H1 (cell line): ENCODE data around the gene EOLA1. TPM values are rescaled to one million over a fixed set of nuclear protein-coding genes. Genes with fewer than 3 reads are reported as not detected.

Source experiments
- CHD2 ChIP-seq: IDR thresholded peaks from 2 replicates; pipeline ENCODE4 v1.6.1; 2012; ENCODE audit warnings: low read length, improper control_type of control experiment
- SIRT6 ChIP-seq: IDR thresholded peaks from one replicate; pipeline ENCODE4 v1.7.1; 2012; ENCODE audit warnings: low read length, inconsistent platforms
- SIX5 ChIP-seq: IDR thresholded peaks from 2 replicates; pipeline ENCODE4 v1.6.1; 2011; ENCODE audit warnings: mild to moderate bottlenecking, low read depth, low read length
- polyA plus RNA-seq, 7 experiments: library from polyadenylated mRNA; depleted of rRNA in 3 of 7; stranded (reverse) in 5 of 7; unstranded in 2 of 7; fragments of >200 nt in 5 of 7; fragments of 200-250 nt in 2 of 7; gene quantifications; 1 replicate in 5 of 7; 2 replicates in 1 of 7; 4 replicates in 1 of 7; pipeline versions ENCODE4 v1.2.1 to v1.2.3, GENCODE V29; 2011 to 2013; ENCODE audit warnings: missing spikeins in 2 of 7, mixed read lengths in 2 of 7
- total RNA-seq: library from RNA; stranded (reverse); fragmentation: NEBNext Ultra II Directional; extraction: Animal tissue kit (Norgen Biotek cat#: 25700); gene quantifications from 2 replicates; pipeline ENCODE4 v1.2.1, GENCODE V29; 2021
- TF ChIP-seq, protein P1 (sequence below): fragments of 300-600 bp; sonication (generic); IDR thresholded peaks from 2 replicates; pipeline ENCODE4 v1.7.1; 2012; ENCODE audit warnings: low read length, moderate library complexity, mild to moderate bottlenecking, inconsistent platforms; ENCODE audit not compliant: insufficient replicate concordance

The EOLA1 gene
- total and polyA plus RNA-seq, 2 of the 8 experiments (the other 6 are each of a cell fraction or from before 2014, with no cell fraction given): 5.4 to 7.6 TPM

DNA sequence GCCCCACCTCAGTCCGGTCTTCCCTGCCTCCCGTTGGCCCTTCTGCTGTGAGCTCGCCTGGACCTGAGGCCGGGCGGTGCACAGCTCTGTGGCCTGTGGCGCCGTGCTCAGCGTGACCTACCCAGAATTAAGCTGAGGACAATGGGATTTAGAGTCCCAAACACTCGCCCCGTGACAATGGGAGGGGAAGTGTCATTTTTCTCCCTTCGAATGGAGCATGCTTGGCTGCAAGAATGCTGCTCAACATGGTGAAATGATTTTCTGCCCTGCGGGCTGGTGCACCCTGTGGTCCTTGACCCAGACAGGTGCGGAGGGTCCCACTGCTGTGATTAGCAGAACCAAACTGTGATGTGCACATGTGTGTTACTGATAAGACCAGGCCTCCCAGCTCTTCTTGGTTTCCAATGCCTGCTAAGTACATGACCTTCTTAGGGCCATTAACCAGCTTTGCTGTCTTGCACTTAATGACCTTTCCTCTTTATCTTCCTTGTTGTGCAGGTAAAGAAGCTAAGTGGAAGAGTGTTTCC lies 772 bp downstream of the EOLA1 start (continued):
- TF ChIP-seq, protein P1, sequence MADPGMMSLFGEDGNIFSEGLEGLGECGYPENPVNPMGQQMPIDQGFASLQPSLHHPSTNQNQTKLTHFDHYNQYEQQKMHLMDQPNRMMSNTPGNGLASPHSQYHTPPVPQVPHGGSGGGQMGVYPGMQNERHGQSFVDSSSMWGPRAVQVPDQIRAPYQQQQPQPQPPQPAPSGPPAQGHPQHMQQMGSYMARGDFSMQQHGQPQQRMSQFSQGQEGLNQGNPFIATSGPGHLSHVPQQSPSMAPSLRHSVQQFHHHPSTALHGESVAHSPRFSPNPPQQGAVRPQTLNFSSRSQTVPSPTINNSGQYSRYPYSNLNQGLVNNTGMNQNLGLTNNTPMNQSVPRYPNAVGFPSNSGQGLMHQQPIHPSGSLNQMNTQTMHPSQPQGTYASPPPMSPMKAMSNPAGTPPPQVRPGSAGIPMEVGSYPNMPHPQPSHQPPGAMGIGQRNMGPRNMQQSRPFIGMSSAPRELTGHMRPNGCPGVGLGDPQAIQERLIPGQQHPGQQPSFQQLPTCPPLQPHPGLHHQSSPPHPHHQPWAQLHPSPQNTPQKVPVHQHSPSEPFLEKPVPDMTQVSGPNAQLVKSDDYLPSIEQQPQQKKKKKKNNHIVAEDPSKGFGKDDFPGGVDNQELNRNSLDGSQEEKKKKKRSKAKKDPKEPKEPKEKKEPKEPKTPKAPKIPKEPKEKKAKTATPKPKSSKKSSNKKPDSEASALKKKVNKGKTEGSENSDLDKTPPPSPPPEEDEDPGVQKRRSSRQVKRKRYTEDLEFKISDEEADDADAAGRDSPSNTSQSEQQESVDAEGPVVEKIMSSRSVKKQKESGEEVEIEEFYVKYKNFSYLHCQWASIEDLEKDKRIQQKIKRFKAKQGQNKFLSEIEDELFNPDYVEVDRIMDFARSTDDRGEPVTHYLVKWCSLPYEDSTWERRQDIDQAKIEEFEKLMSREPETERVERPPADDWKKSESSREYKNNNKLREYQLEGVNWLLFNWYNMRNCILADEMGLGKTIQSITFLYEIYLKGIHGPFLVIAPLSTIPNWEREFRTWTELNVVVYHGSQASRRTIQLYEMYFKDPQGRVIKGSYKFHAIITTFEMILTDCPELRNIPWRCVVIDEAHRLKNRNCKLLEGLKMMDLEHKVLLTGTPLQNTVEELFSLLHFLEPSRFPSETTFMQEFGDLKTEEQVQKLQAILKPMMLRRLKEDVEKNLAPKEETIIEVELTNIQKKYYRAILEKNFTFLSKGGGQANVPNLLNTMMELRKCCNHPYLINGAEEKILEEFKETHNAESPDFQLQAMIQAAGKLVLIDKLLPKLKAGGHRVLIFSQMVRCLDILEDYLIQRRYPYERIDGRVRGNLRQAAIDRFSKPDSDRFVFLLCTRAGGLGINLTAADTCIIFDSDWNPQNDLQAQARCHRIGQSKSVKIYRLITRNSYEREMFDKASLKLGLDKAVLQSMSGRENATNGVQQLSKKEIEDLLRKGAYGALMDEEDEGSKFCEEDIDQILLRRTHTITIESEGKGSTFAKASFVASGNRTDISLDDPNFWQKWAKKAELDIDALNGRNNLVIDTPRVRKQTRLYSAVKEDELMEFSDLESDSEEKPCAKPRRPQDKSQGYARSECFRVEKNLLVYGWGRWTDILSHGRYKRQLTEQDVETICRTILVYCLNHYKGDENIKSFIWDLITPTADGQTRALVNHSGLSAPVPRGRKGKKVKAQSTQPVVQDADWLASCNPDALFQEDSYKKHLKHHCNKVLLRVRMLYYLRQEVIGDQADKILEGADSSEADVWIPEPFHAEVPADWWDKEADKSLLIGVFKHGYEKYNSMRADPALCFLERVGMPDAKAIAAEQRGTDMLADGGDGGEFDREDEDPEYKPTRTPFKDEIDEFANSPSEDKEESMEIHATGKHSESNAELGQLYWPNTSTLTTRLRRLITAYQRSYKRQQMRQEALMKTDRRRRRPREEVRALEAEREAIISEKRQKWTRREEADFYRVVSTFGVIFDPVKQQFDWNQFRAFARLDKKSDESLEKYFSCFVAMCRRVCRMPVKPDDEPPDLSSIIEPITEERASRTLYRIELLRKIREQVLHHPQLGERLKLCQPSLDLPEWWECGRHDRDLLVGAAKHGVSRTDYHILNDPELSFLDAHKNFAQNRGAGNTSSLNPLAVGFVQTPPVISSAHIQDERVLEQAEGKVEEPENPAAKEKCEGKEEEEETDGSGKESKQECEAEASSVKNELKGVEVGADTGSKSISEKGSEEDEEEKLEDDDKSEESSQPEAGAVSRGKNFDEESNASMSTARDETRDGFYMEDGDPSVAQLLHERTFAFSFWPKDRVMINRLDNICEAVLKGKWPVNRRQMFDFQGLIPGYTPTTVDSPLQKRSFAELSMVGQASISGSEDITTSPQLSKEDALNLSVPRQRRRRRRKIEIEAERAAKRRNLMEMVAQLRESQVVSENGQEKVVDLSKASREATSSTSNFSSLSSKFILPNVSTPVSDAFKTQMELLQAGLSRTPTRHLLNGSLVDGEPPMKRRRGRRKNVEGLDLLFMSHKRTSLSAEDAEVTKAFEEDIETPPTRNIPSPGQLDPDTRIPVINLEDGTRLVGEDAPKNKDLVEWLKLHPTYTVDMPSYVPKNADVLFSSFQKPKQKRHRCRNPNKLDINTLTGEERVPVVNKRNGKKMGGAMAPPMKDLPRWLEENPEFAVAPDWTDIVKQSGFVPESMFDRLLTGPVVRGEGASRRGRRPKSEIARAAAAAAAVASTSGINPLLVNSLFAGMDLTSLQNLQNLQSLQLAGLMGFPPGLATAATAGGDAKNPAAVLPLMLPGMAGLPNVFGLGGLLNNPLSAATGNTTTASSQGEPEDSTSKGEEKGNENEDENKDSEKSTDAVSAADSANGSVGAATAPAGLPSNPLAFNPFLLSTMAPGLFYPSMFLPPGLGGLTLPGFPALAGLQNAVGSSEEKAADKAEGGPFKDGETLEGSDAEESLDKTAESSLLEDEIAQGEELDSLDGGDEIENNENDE: no peak
- TF ChIP-seq CHD2 (no peak), SIX5 (no peak), SIRT6 (no peak)
